GM19238 (cell line): ENCODE data around the gene CACNA1F.
"Not testable (repeated sequence)": the region's sequence is repeated elsewhere in the genome, so short reads cannot be mapped to it uniquely, and the experiment has no call there.

Experiments used
- DNase-seq: peaks from one replicate; pipeline ENCODE4 v3.0.0; 2011; ENCODE audit warnings: low spot score; ENCODE audit not compliant: insufficient read length

The CACNA1F gene

GRCh38 chrX:49176421-49177326 is 56.5 kb downstream of the CACNA1F start:
- no peak for DNase-seq

GRCh38 chrX:49175435-49176274 is 57.5 kb downstream of the CACNA1F start:
- DNase-seq = no peak

GRCh38 chrX:49174723-49175122 is 58.4 kb downstream of the CACNA1F start:
- DNase-seq = no peak

- DNase-seq = not testable (repeated sequence)
Observed at GRCh38 chrX:49173544-49173943, 59.6 kb downstream of the CACNA1F start.

GRCh38 chrX:49172280-49172780 is 60.8 kb downstream of the CACNA1F start:
- DNase-seq = no peak

GRCh38 chrX:49171752-49172279 is 61.3 kb downstream of the CACNA1F start, which contains the start of gene PLP2:
Gene PLP2 (plus strand): TSS chrX:49171898. CDS start chrX:49172001, 103 bp downstream.
- DNase-seq = no peak

GRCh38 chrX:49167740-49168108 is 65.4 kb downstream of the CACNA1F start:
- DNase-seq = no peak

- DNase-seq = no peak
Observed at GRCh38 chrX:49166914-49167739, 66.0 kb downstream of the CACNA1F start.

GRCh38 chrX:49165901-49166881 is 66.9 kb downstream of the CACNA1F start:
- no peak for DNase-seq

- DNase-seq = no peak
Observed at GRCh38 chrX:49164589-49165360, 68.4 kb downstream of the CACNA1F start.

- peak; percentile 70 for DNase-seq
Observed at GRCh38 chrX:49163555-49164419, 69.4 kb downstream of the CACNA1F start.

GRCh38 chrX:49162620-49163019 is 70.5 kb downstream of the CACNA1F start, which contains the start of gene MAGIX:
Gene MAGIX (plus strand): TSS chrX:49162758. CDS start chrX:49162890, 132 bp downstream.
- no peak for DNase-seq

GRCh38 chrX:49161632-49162031 is 71.5 kb downstream of the CACNA1F start:
- no peak for DNase-seq

GRCh38 chrX:49160908-49161307 is 72.2 kb downstream of the CACNA1F start:
- no peak for DNase-seq

GRCh38 chrX:49157194-49157593 is 75.9 kb downstream of the CACNA1F start:
- DNase-seq = no peak

GRCh38 chrX:49155900-49156837 is 77.0 kb downstream of the CACNA1F start:
- peak; percentile 75 for DNase-seq
